ENCODE measurements around the gene CCSER1. TPM values are rescaled to one million over a fixed set of nuclear protein-coding genes. Genes with fewer than 3 reads are reported as not detected.

Gene CCSER1
- total RNA-seq, 2 donors from 2014 or later, result 11.8 to 12.5 TPM

GRCh38 chr4:90425893-90426292 lies 298.7 kb downstream of the CCSER1 start:
- H3K4me3 ChIP-seq, result no peak overlapping the region
- H3K36me3 ChIP-seq, result no peaks in the 10 kb centered on the region
- no peak for TF ChIP-seq CTCF (IDR thresholded peaks at IDR 0.05)
- DNase-seq (ENCODE audit: low spot score), result no peak
- no peaks in the 10 kb centered on the region for H3K4me1 ChIP-seq
- no peak overlapping the region for H3K27ac ChIP-seq
- no peaks in the 10 kb centered on the region for H3K9me3 ChIP-seq
- no peaks in the 10 kb centered on the region for H3K27me3 ChIP-seq

GRCh38 chr4:90438522-90438921 lies 311.3 kb downstream of the CCSER1 start:
- H3K36me3 ChIP-seq, result no peaks in the 10 kb centered on the region
- H3K9me3 ChIP-seq, result no peaks in the 10 kb centered on the region
- no peak overlapping the region for H3K27ac ChIP-seq
- TF ChIP-seq CTCF (IDR thresholded peaks at IDR 0.05), result no peak
- H3K4me1 ChIP-seq, result no peaks in the 10 kb centered on the region
- H3K4me3 ChIP-seq, result no peak overlapping the region
- no peaks in the 10 kb centered on the region for H3K27me3 ChIP-seq
- DNase-seq (ENCODE audit: low spot score), result no peak

- no peaks in the 10 kb centered on the region for H3K36me3 ChIP-seq
- H3K27me3 ChIP-seq, result no peaks in the 10 kb centered on the region
- no peak for TF ChIP-seq CTCF (IDR thresholded peaks at IDR 0.05)
- H3K4me3 ChIP-seq, result no peak overlapping the region
- H3K27ac ChIP-seq, result no peak overlapping the region
- no peaks in the 10 kb centered on the region for H3K9me3 ChIP-seq
- no peak for DNase-seq (ENCODE audit: low spot score)
- no peaks in the 10 kb centered on the region for H3K4me1 ChIP-seq
Observed at GRCh38 chr4:90441770-90442169, 314.6 kb downstream of the CCSER1 start.

GRCh38 chr4:90442619-90443018 lies 315.4 kb downstream of the CCSER1 start:
- Histone ChIP-seq H3K9me3 (no peaks in the 10 kb centered on the region), H3K4me3 (no peak overlapping the region), H3K27me3 (no peaks in the 10 kb centered on the region), H3K36me3 (no peaks in the 10 kb centered on the region), H3K4me1 (no peaks in the 10 kb centered on the region), H3K27ac (no peak overlapping the region)
- DNase-seq (ENCODE audit: low spot score), result no peak
- no peak for TF ChIP-seq CTCF (IDR thresholded peaks at IDR 0.05)

GRCh38 chr4:90443231-90443630 lies 316.0 kb downstream of the CCSER1 start:
- no peak for TF ChIP-seq CTCF (IDR thresholded peaks at IDR 0.05)
- no peak for DNase-seq (ENCODE audit: low spot score)
- H3K4me3 ChIP-seq, result no peak overlapping the region
- no peak overlapping the region for H3K27ac ChIP-seq
- H3K4me1 ChIP-seq, result no peaks in the 10 kb centered on the region
- H3K36me3 ChIP-seq, result no peaks in the 10 kb centered on the region
- no peaks in the 10 kb centered on the region for H3K27me3 ChIP-seq
- no peaks in the 10 kb centered on the region for H3K9me3 ChIP-seq

GRCh38 chr4:90444904-90445303 lies 317.7 kb downstream of the CCSER1 start:
- Histone ChIP-seq H3K9me3 (no peaks in the 10 kb centered on the region), H3K27ac (no peak overlapping the region), H3K36me3 (no peaks in the 10 kb centered on the region), H3K4me1 (no peaks in the 10 kb centered on the region), H3K27me3 (no peaks in the 10 kb centered on the region), H3K4me3 (no peak overlapping the region)
- no peak for DNase-seq (ENCODE audit: low spot score)
- TF ChIP-seq CTCF (IDR thresholded peaks at IDR 0.05), result no peak
